ENCODE results near the gene RTEL1.

Gene RTEL1

GRCh38 chr20:63690003-63690897, 32.1 kb downstream of the RTEL1 start:
- TF ChIP-seq, protein P1, sequence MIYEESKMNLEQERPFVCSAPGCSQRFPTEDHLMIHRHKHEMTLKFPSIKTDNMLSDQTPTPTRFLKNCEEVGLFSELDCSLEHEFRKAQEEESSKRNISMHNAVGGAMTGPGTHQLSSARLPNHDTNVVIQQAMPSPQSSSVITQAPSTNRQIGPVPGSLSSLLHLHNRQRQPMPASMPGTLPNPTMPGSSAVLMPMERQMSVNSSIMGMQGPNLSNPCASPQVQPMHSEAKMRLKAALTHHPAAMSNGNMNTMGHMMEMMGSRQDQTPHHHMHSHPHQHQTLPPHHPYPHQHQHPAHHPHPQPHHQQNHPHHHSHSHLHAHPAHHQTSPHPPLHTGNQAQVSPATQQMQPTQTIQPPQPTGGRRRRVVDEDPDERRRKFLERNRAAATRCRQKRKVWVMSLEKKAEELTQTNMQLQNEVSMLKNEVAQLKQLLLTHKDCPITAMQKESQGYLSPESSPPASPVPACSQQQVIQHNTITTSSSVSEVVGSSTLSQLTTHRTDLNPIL (CRISPR knock-in tag; IDR thresholded peaks at IDR 0.05; ENCODE audit: low read depth) = no peak
- TF ChIP-seq SNAI2 (CRISPR knock-in tag; IDR thresholded peaks at IDR 0.05) (no peak), PATZ1 (CRISPR knock-in tag; IDR thresholded peaks at IDR 0.05; ENCODE audit: borderline replicate concordance) (no peak), RARB (CRISPR knock-in tag; IDR thresholded peaks at IDR 0.05) (no peak), ESRRG (CRISPR knock-in tag; IDR thresholded peaks at IDR 0.05) (no peak)
- ATAC-seq = no peak

DNA sequence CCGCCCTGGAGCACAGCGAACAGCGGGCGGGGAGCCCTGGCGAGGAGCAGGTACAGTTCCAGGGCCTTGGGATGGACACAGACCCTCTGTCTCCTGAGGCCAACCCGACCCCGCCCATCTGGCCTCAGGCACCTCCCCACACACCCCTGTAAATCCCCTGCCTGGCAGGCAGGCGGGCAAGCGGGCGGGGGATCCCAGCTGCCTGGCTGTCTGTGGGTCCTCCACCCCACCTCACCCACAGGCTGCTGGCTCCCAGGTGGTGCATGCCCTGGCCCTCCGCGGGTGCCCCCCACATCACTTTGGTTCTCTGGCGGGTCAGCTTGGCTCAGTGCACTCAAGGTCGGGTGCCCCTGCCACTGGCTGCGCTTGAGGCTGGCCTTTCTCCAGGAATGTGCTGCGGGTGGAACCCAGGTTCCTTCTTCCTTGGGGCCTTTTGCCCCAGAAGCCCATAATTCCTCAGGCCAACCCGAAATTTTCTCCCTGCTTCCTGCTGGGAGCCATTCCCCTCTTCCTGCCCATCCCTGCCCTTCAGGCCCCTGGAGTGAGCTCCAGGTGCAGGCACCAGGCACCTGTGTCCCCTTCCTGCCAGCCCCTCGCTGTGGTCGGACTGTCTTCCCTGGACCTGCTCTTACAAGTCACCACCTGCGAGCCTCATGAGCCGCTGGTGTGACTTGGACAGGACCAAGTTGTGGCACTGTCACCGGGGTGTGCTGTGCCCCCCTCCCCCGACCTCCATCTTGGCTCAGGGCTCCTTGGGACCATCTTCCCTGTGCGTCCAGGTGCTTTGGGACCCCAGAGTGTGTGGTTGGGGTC, 33.0 kb downstream of the RTEL1 start:
- no peak for ATAC-seq
- no peak for TF ChIP-seq TCF4 (CRISPR knock-in tag; IDR thresholded peaks at IDR 0.05; ENCODE audit: borderline replicate concordance)
- TF ChIP-seq ZNF565 (CRISPR knock-in tag; conservative IDR thresholded peaks at IDR 0.05; ENCODE audit: low read depth) = no peak
- no peak for TF ChIP-seq ARNTL (CRISPR knock-in tag; IDR thresholded peaks at IDR 0.05; ENCODE audit: borderline replicate concordance, low read depth)
- TF ChIP-seq ZNF70 (CRISPR knock-in tag; IDR thresholded peaks at IDR 0.05) = no peak
- TF ChIP-seq PATZ1 (CRISPR knock-in tag; IDR thresholded peaks at IDR 0.05; ENCODE audit: borderline replicate concordance) = no peak
- TF ChIP-seq OSR1 (CRISPR knock-in tag; IDR thresholded peaks at IDR 0.05) = no peak
- TF ChIP-seq TOX (CRISPR knock-in tag; IDR thresholded peaks at IDR 0.05; ENCODE audit: borderline replicate concordance) = no peak
- no peak for TF ChIP-seq CSDC2 (CRISPR knock-in tag; IDR thresholded peaks at IDR 0.05)
- TF ChIP-seq BACH2 (CRISPR knock-in tag; IDR thresholded peaks at IDR 0.05; ENCODE audit: borderline replicate concordance) = no peak
- no peak for TF ChIP-seq TSHZ2 (CRISPR knock-in tag; IDR thresholded peaks at IDR 0.05)
- TF ChIP-seq, protein P2, sequence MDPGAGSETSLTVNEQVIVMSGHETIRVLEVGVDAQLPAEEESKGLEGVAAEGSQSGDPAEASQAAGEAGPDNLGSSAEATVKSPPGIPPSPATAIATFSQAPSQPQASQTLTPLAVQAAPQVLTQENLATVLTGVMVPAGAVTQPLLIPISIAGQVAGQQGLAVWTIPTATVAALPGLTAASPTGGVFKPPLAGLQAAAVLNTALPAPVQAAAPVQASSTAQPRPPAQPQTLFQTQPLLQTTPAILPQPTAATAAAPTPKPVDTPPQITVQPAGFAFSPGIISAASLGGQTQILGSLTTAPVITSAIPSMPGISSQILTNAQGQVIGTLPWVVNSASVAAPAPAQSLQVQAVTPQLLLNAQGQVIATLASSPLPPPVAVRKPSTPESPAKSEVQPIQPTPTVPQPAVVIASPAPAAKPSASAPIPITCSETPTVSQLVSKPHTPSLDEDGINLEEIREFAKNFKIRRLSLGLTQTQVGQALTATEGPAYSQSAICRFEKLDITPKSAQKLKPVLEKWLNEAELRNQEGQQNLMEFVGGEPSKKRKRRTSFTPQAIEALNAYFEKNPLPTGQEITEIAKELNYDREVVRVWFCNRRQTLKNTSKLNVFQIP (CRISPR knock-in tag; IDR thresholded peaks at IDR 0.05; ENCODE audit: borderline replicate concordance, low read depth) = no peak
- TF ChIP-seq, protein P3, sequence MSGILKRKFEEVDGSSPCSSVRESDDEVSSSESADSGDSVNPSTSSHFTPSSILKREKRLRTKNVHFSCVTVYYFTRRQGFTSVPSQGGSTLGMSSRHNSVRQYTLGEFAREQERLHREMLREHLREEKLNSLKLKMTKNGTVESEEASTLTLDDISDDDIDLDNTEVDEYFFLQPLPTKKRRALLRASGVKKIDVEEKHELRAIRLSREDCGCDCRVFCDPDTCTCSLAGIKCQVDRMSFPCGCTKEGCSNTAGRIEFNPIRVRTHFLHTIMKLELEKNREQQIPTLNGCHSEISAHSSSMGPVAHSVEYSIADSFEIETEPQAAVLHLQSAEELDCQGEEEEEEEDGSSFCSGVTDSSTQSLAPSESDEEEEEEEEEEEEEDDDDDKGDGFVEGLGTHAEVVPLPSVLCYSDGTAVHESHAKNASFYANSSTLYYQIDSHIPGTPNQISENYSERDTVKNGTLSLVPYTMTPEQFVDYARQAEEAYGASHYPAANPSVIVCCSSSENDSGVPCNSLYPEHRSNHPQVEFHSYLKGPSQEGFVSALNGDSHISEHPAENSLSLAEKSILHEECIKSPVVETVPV (CRISPR knock-in tag; IDR thresholded peaks at IDR 0.05) = no peak
- no peak for TF ChIP-seq PPARA (CRISPR knock-in tag; IDR thresholded peaks at IDR 0.05; ENCODE audit: borderline replicate concordance)
- no peak for TF ChIP-seq ZFP3 (CRISPR knock-in tag; IDR thresholded peaks at IDR 0.05)

Data from SK-N-SH treated with all-trans-retinoic acid at 6 μM for 48 hours (cell line).